PC-3 (cell line): ENCODE results near the gene TRAPPC4.

Source experiments
- EZH2 ChIP-seq: fragments of 300-600 bp; sonication (generic); IDR thresholded peaks from one replicate; pipeline ENCODE4 v1.6.1; 2017; ENCODE audit warnings: antibody characterized with exemption, mild to moderate bottlenecking, low read length; ENCODE audit not compliant: unreplicated experiment
- TF ChIP-seq, protein P1 (sequence below): fragments of 300-600 bp; sonication (generic); conservative IDR thresholded peaks from 2 replicates; pipeline ENCODE4 v1.5.1; 2017; ENCODE audit warnings: antibody characterized with exemption, low read depth, mild to moderate bottlenecking, low read length

GRCh38 chr11:118998822-118999221 lies 19.7 kb upstream of the TRAPPC4 start:
- TF ChIP-seq, protein P1, sequence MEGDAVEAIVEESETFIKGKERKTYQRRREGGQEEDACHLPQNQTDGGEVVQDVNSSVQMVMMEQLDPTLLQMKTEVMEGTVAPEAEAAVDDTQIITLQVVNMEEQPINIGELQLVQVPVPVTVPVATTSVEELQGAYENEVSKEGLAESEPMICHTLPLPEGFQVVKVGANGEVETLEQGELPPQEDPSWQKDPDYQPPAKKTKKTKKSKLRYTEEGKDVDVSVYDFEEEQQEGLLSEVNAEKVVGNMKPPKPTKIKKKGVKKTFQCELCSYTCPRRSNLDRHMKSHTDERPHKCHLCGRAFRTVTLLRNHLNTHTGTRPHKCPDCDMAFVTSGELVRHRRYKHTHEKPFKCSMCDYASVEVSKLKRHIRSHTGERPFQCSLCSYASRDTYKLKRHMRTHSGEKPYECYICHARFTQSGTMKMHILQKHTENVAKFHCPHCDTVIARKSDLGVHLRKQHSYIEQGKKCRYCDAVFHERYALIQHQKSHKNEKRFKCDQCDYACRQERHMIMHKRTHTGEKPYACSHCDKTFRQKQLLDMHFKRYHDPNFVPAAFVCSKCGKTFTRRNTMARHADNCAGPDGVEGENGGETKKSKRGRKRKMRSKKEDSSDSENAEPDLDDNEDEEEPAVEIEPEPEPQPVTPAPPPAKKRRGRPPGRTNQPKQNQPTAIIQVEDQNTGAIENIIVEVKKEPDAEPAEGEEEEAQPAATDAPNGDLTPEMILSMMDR: no peak
- no peak for TF ChIP-seq EZH2
